HG03064 (cell line): ENCODE data around the gene MCRS1.
"Not testable (repeated sequence)": the region's sequence is repeated elsewhere in the genome, so short reads cannot be mapped to it uniquely, and the experiment has no call there.

Experiments used
- ATAC-seq: cut with Tn5 transposase; IDR thresholded peaks from one replicate; pipeline ENCODE4 v1.9.1; 2021; ENCODE audit warnings: low read depth; ENCODE audit not compliant: unreplicated experiment

Gene MCRS1

DNA sequence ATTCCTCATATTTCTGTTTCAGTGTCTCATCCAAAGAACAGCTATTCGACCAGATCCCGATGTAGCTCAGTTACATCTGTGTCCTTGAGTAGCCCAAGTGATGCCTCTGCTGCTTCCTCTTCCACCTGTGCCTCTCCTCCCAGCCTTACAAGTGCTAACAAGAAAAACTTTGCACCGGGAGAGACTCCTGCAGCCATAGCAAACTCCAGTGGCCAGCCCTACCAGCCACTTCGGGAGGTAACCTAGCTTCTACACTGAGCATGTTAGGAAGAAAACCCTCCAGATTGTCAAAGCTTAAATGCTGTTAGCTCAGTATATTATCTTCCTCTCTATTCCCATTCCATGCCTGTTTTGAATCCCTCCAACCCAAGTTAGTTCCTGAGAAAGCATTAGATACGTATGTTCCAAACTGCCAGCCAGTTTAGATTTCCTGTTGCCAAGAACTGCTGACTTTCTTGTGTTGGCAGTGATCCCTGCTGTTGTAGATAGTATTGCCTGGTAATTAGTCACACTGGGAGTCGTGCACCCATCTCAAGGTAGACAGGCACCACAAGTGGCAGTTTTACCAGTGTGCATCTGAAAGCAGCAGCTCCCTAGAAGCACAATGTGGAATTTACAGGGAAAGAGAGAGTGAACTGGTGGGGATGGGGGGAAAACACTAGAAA is 43.1 kb downstream of the MCRS1 start:
- ATAC-seq, result no peak

DNA sequence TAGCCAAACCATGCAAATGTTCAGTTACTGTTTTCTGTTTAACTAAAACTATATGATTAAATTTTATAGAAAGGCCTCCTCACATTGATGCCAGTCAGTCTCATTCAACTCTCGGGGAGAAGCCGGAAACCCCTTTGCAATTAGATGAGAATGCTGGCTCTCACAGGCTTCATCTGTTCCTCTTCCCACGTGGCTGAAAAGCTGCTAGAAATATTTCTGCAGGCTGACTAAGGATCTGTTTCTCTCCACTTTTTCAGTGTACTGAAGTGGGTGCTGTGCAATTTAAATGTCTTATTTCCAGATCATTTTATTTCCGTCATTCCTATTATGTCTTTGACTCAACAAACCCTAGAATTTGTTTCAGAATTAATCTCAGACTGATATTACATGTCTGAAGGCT is 46.6 kb downstream of the MCRS1 start:
- ATAC-seq, result no peak

DNA sequence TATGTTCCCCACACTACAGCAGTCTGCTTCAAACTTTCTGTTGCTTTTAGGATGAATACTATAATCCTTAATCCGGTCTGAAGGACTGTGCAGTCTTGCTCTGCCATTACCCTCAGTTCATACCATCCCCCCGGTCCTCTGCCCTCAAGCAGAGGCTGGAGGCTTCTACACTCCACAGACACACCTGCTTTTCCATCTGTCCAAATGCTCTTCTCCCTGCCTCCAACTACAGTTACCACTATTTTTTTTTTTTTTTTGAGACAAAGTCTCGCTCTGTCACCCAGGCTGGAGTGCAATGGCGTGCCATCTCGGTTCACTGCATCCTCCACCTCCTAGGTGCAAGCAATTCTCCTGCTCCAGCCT is 48.4 kb downstream of the MCRS1 start:
- ATAC-seq, result no peak

DNA sequence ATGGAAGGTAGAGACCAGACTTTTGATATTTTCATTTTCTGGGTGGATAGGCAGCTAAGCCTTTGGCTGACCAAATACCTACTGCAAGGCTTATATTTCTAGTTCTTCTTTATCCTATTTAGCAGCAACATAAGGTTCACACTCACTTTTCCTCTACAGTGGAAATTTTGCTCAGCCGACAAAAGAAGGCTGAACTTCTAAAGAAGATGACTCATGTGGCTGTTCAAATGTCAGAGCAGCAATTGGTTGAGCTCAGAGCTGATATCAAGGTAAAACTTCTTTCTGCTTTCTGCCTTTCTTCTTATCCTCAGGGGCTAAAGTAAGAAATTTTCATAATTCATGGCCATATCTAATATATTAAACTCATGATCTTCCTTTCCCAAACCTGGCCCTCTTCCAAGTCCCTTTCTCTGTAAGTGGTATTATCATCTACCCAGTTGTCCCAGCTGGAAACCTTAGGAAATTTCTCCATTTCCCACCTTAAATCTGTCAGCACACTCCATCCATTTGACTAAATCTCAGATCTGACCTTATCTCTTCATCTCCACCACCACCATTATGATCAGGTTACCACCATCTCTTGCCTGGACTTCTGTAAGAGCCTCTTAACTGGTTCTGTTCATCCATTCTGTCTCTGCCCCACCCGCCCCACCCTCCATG is 48.9 kb downstream of the MCRS1 start:
- no peak for ATAC-seq

DNA sequence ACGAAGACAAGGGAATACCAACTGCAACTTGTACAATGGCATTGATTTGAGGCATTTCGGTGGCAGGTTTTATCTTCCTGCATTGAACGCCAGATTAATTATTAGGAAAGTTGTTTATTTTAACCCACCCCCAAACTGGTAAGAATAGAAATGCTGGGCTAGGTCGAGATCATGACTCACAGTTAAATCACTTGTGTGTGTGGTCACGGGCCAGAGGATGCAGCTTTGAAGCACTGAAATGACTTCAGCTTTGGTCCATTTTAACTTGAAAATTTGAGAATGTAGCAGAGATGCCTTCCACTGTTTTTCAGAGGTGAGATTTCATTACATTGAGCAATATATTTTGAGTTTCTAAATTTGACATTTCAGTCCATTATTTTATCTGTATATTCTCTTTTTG is 52.7 kb downstream of the MCRS1 start:
- no peak for ATAC-seq

DNA sequence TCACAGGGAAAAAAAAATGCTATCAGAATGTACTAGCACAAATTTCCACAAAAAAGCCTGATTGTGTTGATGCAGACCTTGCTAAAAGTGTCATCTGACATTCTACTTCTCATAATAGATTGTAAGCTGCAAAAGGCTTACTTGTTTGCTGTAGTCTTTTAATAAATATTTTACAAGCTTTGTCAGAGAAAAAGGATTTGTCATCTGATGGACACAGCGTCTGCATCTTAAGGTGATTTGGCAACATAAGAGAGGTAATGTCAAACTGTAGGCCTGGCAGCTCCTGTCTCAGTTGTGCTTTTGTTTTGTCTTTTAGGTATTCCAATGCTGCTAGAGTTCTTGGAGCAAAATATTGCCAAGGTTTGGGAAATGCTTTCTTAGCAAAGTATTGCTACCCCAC is 55.4 kb downstream of the MCRS1 start:
- no peak for ATAC-seq

DNA sequence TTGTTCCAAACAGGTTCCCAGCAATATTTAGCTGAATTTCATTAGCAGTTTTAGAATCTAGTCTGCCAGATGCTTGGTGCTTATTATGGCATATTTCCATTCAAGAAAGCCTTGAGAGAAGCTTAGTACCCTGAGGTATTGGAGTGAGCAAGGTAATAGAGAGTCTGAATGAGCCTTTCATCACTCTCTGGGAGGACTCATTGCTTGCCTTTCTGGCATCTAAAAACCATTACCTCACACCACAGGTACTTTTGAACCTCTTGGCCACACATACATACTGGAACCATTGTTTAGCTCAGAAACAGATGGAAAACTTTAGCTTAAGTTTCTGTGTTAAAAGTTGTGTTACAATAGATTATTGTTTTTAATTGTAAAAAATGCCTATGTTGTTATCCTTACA is 56.5 kb downstream of the MCRS1 start:
- ATAC-seq, result no peak

DNA sequence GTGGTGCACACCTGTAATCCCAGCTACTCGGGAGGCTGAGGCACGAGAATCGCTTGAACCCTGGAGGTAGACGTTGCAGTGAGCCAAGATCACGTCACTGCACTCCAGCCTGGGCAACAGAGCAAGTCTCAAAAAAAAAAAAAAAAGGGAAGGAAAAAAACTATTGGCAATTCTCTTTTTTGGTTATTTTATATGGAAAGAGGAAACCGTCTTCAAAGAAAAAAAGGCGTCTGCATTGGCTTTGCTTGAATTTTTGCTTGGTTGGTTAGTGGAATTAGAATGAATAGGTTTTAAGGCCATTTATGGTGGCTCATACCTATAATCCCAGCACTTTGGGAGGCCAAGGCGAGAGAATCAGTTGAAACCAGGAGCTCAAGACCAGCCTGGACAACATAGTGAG is 58.3 kb downstream of the MCRS1 start:
- ATAC-seq, result not testable (repeated sequence)
